Stimulated activated CD8-positive, alpha-beta memory T cell treated with anti-CD3 and anti-CD28 coated beads, Interleukin-7, amount 100 ng/mL, for 24 hours (primary cell): ENCODE data around the gene GSTA2.
"Not testable (repeated sequence)": the region's sequence is repeated elsewhere in the genome, so short reads cannot be mapped to it uniquely, and the experiment has no call there.

Experiments used
- DNase-seq: peaks from one replicate; pipeline ENCODE4 v3.0.0-alpha.2; 2020; ENCODE audit warnings: low read depth

The GSTA2 gene

GRCh38 chr6:52760105-52760765, 3.0 kb downstream of the GSTA2 start:
- DNase-seq = no peak

- DNase-seq = no peak
Measured at GRCh38 chr6:52759085-52759484, 4.2 kb downstream of the GSTA2 start.

DNA sequence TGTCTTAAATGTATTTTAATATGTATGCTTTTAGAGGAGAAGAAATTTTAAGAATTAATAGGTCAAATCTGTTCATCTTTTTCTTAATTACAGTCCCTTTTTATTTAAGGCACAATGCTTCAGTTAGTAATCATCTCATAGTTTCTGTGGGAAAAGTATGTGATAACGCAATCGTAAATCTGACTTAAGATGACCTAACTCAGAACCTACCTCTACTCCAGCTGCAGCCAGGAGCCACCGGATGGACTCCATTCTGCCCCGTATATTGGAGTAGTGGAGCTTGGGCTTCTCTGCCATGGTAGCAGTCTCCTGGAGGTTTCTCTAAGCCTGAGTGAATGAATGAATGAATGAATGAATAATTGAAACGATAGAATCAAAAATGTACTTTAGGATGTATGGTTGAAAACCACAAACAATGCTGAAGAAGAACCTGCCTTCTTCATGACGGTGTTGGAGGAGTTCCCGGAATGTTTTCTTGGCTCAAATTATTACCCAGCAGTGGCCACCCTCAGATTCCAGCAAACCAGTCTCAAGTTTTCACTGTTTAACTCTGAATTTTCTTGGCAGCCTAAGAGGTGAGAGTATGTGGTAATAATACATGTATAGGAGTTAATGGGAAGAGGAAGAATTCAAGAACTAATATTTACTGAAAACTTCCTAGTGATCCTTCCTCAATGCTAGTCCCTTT, 5.5 kb downstream of the GSTA2 start:
- DNase-seq = not testable (repeated sequence)

- DNase-seq = no peak
Measured at GRCh38 chr6:52754443-52754842, 8.8 kb downstream of the GSTA2 start.

GRCh38 chr6:52753137-52753536, 10.1 kb downstream of the GSTA2 start:
- not testable (repeated sequence) for DNase-seq

- no peak for DNase-seq
Measured at GRCh38 chr6:52752310-52752709, 11.0 kb downstream of the GSTA2 start.

DNA sequence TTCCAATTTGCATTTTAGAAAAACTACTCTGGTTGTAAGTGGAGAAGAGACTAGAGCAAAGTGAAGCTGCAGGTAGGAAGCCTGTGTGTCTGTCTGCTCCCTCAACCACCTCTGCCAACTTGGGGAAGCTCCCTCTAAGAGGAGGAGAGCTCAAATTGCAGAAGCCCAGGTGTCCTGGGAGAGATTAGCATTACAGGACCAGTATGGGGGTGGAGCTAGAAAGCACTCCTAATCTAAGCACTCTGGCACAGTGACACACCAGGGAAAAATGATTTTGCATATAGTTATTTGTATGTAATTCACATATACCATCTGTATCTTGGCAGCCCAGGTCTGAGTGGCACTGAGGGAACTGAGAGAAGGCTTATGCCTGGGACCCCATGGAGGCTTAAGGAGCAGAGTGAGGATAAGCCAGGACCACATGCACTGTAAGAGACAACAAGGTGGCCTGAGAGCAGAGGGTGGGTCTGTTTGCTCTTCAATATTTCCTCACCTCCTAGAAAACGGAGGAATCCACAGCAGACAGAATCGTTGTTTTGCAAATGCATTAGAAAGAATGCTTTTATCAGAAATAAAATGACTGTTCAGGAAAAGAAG, 13.6 kb downstream of the GSTA2 start:
- DNase-seq = no peak

GRCh38 chr6:52747301-52747700, 16.0 kb downstream of the GSTA2 start:
- not testable (repeated sequence) for DNase-seq

GRCh38 chr6:52746213-52746612, 17.1 kb downstream of the GSTA2 start:
- DNase-seq = no peak

GRCh38 chr6:52745764-52746201, 17.5 kb downstream of the GSTA2 start:
- no peak for DNase-seq

- DNase-seq = no peak
Measured at GRCh38 chr6:52741872-52742271, 21.4 kb downstream of the GSTA2 start.

DNA sequence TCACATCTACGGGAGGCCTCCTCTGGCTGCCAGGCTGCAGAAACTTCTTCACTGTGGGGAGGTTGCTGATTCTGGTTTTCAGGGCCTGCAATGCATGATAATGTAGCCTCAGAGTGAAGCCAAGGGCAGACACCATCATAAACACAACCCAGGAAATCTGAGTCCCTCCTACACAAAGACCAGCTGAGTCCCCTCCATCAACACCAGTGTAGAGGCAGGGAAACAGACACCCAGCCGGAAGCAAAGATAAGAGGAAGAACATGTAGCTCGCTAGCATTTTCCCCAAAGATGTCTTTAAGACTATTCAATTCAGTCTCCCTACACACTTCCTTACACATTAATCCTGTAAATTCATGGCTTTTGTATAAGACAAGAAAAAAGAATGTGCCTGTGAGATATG, 23.6 kb downstream of the GSTA2 start:
- DNase-seq = no peak

GRCh38 chr6:52739134-52739533, 24.1 kb downstream of the GSTA2 start:
- no peak for DNase-seq

DNA sequence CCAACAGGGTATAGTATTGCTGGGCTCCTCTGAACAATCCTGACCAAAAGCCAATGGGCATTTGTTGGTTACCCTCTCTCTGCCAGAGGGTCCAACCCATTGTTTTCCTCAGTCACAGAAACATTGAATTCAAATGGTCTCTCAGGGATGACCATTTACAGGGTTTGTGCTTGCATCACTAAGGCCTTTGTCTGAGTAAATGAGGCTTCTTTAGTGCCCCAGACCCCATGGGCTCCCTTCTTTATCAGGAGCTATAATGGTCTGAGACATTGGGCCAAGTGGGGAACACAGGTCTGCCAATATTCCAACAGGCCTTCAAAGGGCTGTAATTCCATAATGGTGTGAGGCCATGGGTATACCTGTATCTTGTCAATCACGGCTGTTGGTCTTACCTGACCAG, 27.1 kb downstream of the GSTA2 start:
- no peak for DNase-seq

DNA sequence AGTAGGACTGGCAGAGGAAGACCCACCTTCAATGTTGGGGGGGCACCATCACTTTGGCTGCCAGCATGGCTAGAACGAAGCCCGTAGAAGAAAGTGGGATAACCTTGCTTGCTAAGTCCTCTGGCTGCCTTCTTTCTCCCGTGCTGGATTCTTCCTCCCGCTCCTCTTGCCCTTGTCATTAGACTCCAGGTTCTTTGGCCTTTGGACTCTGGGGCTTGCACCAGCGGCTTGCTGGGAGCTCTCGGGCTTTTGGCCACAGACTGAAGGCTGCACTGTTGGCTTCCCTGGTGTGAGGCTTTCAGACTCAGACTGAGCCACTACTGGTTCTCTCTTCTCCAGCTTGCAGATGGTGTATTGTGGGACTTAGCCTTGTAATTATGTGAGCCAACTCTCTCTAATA, 28.2 kb downstream of the GSTA2 start:
- no peak for DNase-seq

GRCh38 chr6:52734072-52734471, 29.2 kb downstream of the GSTA2 start:
- no peak for DNase-seq

- DNase-seq = no peak
Measured at GRCh38 chr6:52733172-52733571, 30.1 kb downstream of the GSTA2 start.

- no peak for DNase-seq
Measured at GRCh38 chr6:52731719-52732118, 31.6 kb downstream of the GSTA2 start.

- DNase-seq = no peak
Measured at GRCh38 chr6:52729576-52729975, 33.7 kb downstream of the GSTA2 start.

DNA sequence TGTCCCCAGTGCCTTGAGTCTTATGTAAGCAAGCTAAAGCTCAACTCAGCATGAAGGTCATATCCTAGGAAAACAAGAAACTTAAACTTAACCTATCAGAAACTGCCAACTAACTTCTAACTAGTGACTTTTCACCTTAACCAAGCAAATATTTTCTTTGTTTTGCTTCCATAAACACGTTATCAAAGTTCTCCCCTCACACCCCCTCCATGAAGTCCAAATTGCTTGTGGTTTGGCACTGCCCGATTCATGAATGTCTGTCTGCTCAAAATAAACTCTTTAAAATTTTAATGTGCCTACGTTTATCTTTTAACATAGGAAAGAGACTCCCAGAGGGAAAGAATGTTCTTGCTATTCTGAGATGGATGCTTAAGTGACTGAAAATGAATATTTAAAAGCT, 34.9 kb downstream of the GSTA2 start:
- DNase-seq = no peak

GRCh38 chr6:52727908-52728307, 35.4 kb downstream of the GSTA2 start:
- DNase-seq = no peak

DNA sequence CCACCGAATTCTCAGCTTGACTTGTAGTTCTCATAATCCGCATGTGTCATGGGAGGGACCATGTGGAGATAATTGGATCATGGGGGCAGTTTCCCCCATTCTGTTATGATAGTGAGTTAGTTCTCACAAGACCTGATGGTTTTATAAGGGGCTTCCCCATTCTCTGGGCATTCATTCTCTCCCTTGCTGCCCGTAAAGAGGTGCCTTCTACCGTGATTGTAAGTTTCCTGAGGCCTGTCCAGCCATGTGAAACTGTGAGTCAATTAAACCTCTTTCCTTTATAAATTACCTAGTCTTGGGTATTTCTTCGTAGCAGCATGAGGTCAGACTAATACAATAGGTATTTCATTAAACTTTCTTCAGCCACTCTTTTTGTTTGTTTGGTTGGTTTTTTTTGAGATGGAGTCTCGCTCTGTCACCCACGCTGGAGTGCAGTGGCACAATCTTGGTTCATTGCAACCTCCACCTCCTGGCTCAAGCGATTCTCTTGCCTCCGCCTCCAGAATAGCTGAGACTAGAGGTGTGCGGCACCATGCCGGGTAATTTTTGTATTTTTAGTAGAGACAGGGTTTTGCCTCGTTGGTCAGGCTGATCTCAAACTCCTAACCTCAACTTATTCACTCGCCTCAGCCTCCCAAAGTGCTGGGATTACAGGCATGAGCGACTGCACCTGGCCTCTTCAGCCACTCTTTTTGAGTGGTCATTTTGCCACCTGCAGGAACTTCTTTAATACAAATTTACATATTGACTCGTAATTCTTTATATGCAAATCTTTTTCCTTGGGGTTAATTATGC, 36.3 kb downstream of the GSTA2 start:
- DNase-seq = no peak

DNA sequence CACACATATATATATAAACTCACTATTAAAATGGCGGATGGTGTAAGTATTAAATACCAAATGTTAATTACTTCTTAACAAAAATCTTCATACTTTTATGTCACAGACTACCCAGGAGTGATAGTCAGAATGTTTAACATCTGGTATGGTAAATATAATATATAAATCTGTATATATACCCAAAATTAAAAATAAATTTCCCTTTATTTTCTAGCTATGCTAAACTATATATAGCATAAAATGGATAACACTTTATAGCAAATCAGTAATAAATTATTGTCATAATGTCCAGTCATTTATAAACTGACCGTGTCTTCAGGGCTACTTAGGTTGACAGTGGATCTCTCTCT, 37.1 kb downstream of the GSTA2 start:
- no peak for DNase-seq
